ENCODE measurements around the gene PPP2R2C.

DNA sequence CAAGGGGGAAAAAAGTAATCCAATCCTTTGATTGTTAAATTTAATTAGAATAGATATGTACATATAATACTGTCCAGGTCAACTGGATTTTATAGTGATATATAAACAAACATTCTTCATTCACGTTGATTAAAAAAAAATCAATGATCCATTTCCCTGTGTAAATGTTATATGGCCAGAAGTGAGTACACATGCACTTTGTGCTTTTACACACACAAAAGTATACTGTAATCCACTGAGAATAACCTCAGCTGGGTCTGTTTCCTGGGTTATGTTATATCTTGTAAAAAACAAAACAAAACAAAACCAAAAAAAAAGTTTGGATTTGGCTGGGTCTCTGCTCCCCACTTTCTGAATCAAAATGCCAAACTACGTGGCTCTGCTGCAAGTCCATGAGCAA, 151.1 kb downstream of the PPP2R2C start:
- TF ChIP-seq CEBPB (IDR thresholded peaks at IDR 0.05; ENCODE audit: low read depth) = no peak
- TF ChIP-seq POLR2A (IDR thresholded peaks at IDR 0.05; ENCODE audit: borderline replicate concordance, extremely low read depth, insufficient read depth, insufficient read length) = no peak
- TF ChIP-seq, protein P1, sequence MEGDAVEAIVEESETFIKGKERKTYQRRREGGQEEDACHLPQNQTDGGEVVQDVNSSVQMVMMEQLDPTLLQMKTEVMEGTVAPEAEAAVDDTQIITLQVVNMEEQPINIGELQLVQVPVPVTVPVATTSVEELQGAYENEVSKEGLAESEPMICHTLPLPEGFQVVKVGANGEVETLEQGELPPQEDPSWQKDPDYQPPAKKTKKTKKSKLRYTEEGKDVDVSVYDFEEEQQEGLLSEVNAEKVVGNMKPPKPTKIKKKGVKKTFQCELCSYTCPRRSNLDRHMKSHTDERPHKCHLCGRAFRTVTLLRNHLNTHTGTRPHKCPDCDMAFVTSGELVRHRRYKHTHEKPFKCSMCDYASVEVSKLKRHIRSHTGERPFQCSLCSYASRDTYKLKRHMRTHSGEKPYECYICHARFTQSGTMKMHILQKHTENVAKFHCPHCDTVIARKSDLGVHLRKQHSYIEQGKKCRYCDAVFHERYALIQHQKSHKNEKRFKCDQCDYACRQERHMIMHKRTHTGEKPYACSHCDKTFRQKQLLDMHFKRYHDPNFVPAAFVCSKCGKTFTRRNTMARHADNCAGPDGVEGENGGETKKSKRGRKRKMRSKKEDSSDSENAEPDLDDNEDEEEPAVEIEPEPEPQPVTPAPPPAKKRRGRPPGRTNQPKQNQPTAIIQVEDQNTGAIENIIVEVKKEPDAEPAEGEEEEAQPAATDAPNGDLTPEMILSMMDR (IDR thresholded peaks at IDR 0.05 in 2 of 3, conservative IDR thresholded peaks at IDR 0.05 in 1 of 3; ENCODE audit: borderline replicate concordance in 1 of 3, insufficient read depth in 1 of 3, low read depth in 2 of 3, low read length in 2 of 3) = no peak
- no peak for TF ChIP-seq EZH2 (IDR thresholded peaks at IDR 0.05)
- TF ChIP-seq SIN3A (IDR thresholded peaks at IDR 0.05; ENCODE audit: low read depth) = no peak
- no peak for TF ChIP-seq POLR2AphosphoS5 (IDR thresholded peaks at IDR 0.05; ENCODE audit: low read depth, low read length)
- TF ChIP-seq SRF (IDR thresholded peaks at IDR 0.05; ENCODE audit: low read depth) = no peak
- TF ChIP-seq JUND (IDR thresholded peaks at IDR 0.05) = no peak
- no peak for TF ChIP-seq MAX (IDR thresholded peaks at IDR 0.05)

Measured in HCT116 (cell line).